GM23248 (cell line): ENCODE data around the gene PI4KB. TPM values are rescaled to one million over a fixed set of nuclear protein-coding genes. Genes with fewer than 3 reads are reported as not detected.

Source experiments
- DNase-seq: peaks from one replicate; pipeline ENCODE4 v3.0.0-alpha.2; 2015
- H2AFZ ChIP-seq: fragments of 200-600 bp; sonication (generic); 2 replicates; pipeline ENCODE4 v1.6.1; 2016; ENCODE audit warnings: antibody characterized with exemption
- H3F3A ChIP-seq: fragments of 200-600 bp; sonication (generic); 2 replicates; pipeline ENCODE4 v1.6.1; 2016; ENCODE audit warnings: mild to moderate bottlenecking, antibody characterized with exemption, mixed run types; ENCODE audit not compliant: insufficient read depth
- H3K27ac ChIP-seq: fragments of 200-600 bp; sonication (generic); 2 replicates; pipeline ENCODE4 v1.5.1; 2016; ENCODE audit warnings: mild to moderate bottlenecking
- H3K27me3 ChIP-seq: fragments of 200-600 bp; sonication (generic); replicated peaks from 2 replicates; pipeline ENCODE4 v1.6.1; 2016; ENCODE audit warnings: mild to moderate bottlenecking; ENCODE audit not compliant: insufficient read depth
- H3K36me3 ChIP-seq: fragments of 200-600 bp; sonication (generic); 2 replicates; pipeline ENCODE4 v1.6.1; 2016; ENCODE audit warnings: low read depth, mild to moderate bottlenecking
- H3K4me1 ChIP-seq: fragments of 200-600 bp; sonication (generic); 2 replicates; pipeline ENCODE4 v1.6.1; 2016; ENCODE audit warnings: mild to moderate bottlenecking; ENCODE audit not compliant: insufficient read depth
- H3K4me2 ChIP-seq: fragments of 200-600 bp; sonication (generic); one replicate; pipeline ENCODE4 v1.6.1; 2016; ENCODE audit warnings: mild to moderate bottlenecking; ENCODE audit not compliant: unreplicated experiment
- H3K4me3 ChIP-seq: fragments of 200-600 bp; sonication (generic); 2 replicates; pipeline ENCODE4 v1.5.1; 2016; ENCODE audit warnings: mild to moderate bottlenecking
- H3K79me2 ChIP-seq: fragments of 200-600 bp; sonication (generic); 2 replicates; pipeline ENCODE4 v1.6.1; 2016; ENCODE audit warnings: mild to moderate bottlenecking; ENCODE audit not compliant: insufficient read depth
- H3K9ac ChIP-seq: fragments of 200-600 bp; sonication (generic); 2 replicates; pipeline ENCODE4 v1.6.1; 2016; ENCODE audit warnings: mild to moderate bottlenecking
- H3K9me2 ChIP-seq: fragments of 200-600 bp; sonication (generic); 2 replicates; pipeline ENCODE4 v1.6.1; 2016; ENCODE audit warnings: mixed run types, mild to moderate bottlenecking, moderate library complexity; ENCODE audit not compliant: insufficient read depth
- H3K9me3 ChIP-seq: fragments of 200-600 bp; sonication (generic); one replicate; pipeline ENCODE4 v1.6.1; 2017; ENCODE audit warnings: low read depth
- H4K20me1 ChIP-seq: fragments of 200-600 bp; sonication (generic); 2 replicates; pipeline ENCODE4 v1.6.0; 2016; ENCODE audit not compliant: insufficient read depth
- EZH2 ChIP-seq: fragments of 200-600 bp; sonication (generic); IDR thresholded peaks from 2 replicates; pipeline ENCODE4 v1.6.1; 2018; ENCODE audit warnings: antibody characterized with exemption, mild to moderate bottlenecking; ENCODE audit not compliant: insufficient read depth, poor library complexity, severe bottlenecking
- EZH2phosphoT487 ChIP-seq: fragments of 200-600 bp; sonication (generic); IDR thresholded peaks from 2 replicates; pipeline ENCODE4 v1.6.1; 2018; ENCODE audit warnings: antibody characterized with exemption, moderate library complexity, mild to moderate bottlenecking, low read depth; ENCODE audit not compliant: insufficient read depth
- WGBS, 2 experiments: methylation state at CpG; one replicate each; pipeline ENCODE4 v1.1.6; 2015 to 2017; ENCODE audit warnings: low lambda C conversion rate in 2 of 2, low coverage in 1 of 2; ENCODE audit errors: missing lambda C conversion rate in 2 of 2; 5-methylcytosine and 5-hydroxymethylcytosine counted together
- in situ Hi-C: fragments of 300-500 bp; cut with MboI; formaldehyde crosslinking; loops from 2 replicates; pipeline ENCODE4 v1.15.0; 2020
- polyA plus RNA-seq: library from polyadenylated mRNA; unstranded; fragments of >200 nt; fragmentation: Nextera tagmentation; extraction: Ambion mirVana; gene quantifications from 2 replicates; pipeline ENCODE4 v1.2.1, GENCODE V29; 2016
- total RNA-seq: library from RNA; depleted of rRNA; stranded (reverse); fragments of >200 nt; shearing (Covaris generic); gene quantifications from 2 replicates; pipeline ENCODE4 v1.2.3, GENCODE V29; 2014

Gene PI4KB
- total and polyA plus RNA-seq, 2 experiments from 2014 or later: 47.5 to 51.7 TPM

DNA sequence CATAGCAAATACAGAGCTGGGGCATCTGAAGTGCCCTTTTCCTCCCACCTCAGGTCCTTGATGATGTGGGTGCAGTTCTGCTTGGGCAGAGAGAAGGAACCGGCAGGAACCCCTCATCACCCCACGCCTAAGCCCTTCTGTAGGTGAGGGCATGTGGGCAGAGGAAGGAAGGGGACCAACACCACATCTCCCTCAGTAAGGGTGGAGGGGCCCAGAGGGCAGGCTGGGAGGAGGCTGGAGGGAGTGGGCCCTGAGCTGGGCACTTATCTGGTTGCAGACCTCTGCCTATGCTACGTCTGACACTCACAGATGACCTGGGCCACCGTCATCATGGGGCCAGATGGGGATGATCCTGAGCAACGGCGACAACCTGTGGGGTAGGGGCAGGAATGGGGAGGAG lies 34.1 kb downstream of the PI4KB start:
- no peak overlapping the region for H2AFZ ChIP-seq
- TF ChIP-seq EZH2phosphoT487 (no peak), EZH2 (no peak)
- no peaks in the 10 kb centered on the region for H3K27me3 ChIP-seq
- no peak overlapping the region for H3K4me2 ChIP-seq
- in situ Hi-C loops: no loop called here
- no peaks in the 10 kb centered on the region for H3K9me2 ChIP-seq
- 0 out of 2 replicates have a peak, but pooled peaks cover 5% of the 10 kb centered on the region for H3F3A ChIP-seq
- no peaks in the 10 kb centered on the region for H3K79me2 ChIP-seq
- H3K4me3 ChIP-seq: no peak overlapping the region
- H3K4me1 ChIP-seq: no peaks in the 10 kb centered on the region
- H3K36me3 ChIP-seq: peaks cover 18% of the 10 kb centered on the region
- WGBS, 2 experiments: 75 to 88% methylated on average over 5 to 6 of the region's 6 CpGs
- no peak overlapping the region for H3K27ac ChIP-seq
- H3K9me3 ChIP-seq: no peaks in the 10 kb centered on the region
- H4K20me1 ChIP-seq: no peaks in the 10 kb centered on the region
- no peak overlapping the region for H3K9ac ChIP-seq
- DNase-seq: no peak

DNA sequence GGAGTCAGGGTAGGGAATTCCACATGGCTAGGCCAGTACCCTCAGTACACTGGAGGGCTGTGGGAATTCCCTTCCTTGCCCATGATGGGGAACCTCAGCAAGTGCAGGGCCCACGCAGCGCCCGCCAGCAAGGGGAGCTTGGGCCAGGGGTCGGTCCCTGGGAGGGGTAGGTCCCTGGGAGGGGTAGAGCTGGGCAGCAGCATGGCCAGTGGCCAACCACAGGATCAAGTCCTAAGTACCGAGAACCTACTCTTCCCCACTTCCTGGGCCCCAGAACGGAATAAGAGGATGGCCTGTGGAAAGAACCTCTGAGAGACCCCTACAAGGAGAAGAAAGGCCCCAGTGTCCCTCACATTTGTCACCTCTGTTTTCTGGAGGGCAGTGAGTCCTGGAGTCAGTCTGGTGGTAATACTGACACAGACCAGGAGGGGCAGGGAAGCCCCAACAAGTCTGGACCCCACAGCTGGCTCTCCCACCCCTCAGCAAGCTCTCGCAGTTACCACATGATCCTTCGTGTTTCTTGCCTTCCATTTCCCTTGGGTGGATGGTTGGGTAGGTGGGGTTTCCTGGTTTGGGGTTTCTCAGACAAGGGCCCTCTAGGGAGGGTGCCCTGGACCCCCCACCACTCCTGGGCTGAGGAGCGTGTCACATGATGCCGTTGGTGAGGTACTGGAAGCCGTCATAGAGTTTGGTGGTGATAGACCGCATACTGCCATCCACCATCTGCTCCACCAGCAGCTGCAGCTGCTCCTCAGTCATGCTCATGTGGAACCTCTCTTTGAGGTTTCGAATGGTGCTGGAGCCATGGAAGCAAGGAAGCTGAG lies 34.8 kb downstream of the PI4KB start:
- H3K4me1 ChIP-seq: no peaks in the 10 kb centered on the region
- no peaks in the 10 kb centered on the region for H4K20me1 ChIP-seq
- H3K4me2 ChIP-seq: no peak overlapping the region
- no peak overlapping the region for H3K27ac ChIP-seq
- TF ChIP-seq EZH2 (no peak), EZH2phosphoT487 (no peak)
- H3K9me3 ChIP-seq: no peaks in the 10 kb centered on the region
- in situ Hi-C loops: no loop called here
- no peak overlapping the region for H3K9ac ChIP-seq
- H3K9me2 ChIP-seq: no peaks in the 10 kb centered on the region
- 73 to 75% methylated on average over 12 to 13 of the region's 13 CpGs for WGBS, 2 experiments
- no peak overlapping the region for H2AFZ ChIP-seq
- no peak overlapping the region for H3K4me3 ChIP-seq
- no peaks in the 10 kb centered on the region for H3K27me3 ChIP-seq
- 0 out of 2 replicates have a peak, but pooled peaks cover 5% of the 10 kb centered on the region for H3F3A ChIP-seq
- no peak for DNase-seq
- H3K36me3 ChIP-seq: peaks cover 15% of the 10 kb centered on the region; the same call in 1 of the 2 replicates
- no peaks in the 10 kb centered on the region for H3K79me2 ChIP-seq

DNA sequence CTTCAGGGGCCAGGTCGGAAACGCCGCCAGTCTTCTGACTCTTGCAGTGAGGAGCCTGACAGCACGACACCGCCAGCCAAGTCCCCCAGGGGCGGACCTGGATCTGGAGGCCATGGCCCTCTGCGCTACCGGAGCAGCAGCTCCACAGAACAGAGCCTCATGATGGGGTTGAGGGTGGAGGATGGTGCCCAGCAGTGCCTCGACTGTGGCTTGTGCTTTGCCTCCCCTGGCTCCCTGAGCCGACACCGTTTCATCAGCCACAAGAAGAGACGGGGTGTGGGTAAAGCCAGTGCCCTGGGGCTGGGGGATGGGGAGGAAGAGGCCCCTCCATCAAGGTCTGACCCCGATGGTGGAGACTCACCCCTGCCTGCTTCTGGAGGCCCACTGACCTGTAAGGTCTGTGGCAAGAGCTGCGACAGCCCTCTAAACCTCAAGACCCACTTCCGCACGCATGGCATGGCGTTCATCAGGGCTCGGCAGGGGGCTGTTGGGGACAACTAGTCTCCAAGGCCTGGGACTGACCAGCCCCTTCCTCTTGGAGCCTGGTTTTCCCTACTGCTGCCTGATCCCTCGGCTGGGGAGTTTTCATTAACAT lies 36.4 kb downstream of the PI4KB start:
- no peaks in the 10 kb centered on the region for H3K9me2 ChIP-seq
- H3K4me3 ChIP-seq: no peak overlapping the region
- H3K4me1 ChIP-seq: no peaks in the 10 kb centered on the region
- no peaks in the 10 kb centered on the region; the same call in 1 of the 2 replicates for H3K79me2 ChIP-seq
- no peaks in the 10 kb centered on the region for H3K9me3 ChIP-seq
- H3K27ac ChIP-seq: no peak overlapping the region
- no peak overlapping the region for H3K4me2 ChIP-seq
- no peak for TF ChIP-seq EZH2
- no peak for TF ChIP-seq EZH2phosphoT487
- H3K9ac ChIP-seq: no peak overlapping the region
- H3K27me3 ChIP-seq: no peaks in the 10 kb centered on the region
- no peaks in the 10 kb centered on the region for H4K20me1 ChIP-seq
- no peaks in the 10 kb centered on the region for H3F3A ChIP-seq
- no peak for DNase-seq
- in situ Hi-C loops: no loop called here
- H3K36me3 ChIP-seq: peaks cover 8% of the 10 kb centered on the region; the same call in 1 of the 2 replicates
- H2AFZ ChIP-seq: no peak overlapping the region
- WGBS, 2 experiments: 79% methylated on average over 16 to 17 of the region's 19 CpGs

DNA sequence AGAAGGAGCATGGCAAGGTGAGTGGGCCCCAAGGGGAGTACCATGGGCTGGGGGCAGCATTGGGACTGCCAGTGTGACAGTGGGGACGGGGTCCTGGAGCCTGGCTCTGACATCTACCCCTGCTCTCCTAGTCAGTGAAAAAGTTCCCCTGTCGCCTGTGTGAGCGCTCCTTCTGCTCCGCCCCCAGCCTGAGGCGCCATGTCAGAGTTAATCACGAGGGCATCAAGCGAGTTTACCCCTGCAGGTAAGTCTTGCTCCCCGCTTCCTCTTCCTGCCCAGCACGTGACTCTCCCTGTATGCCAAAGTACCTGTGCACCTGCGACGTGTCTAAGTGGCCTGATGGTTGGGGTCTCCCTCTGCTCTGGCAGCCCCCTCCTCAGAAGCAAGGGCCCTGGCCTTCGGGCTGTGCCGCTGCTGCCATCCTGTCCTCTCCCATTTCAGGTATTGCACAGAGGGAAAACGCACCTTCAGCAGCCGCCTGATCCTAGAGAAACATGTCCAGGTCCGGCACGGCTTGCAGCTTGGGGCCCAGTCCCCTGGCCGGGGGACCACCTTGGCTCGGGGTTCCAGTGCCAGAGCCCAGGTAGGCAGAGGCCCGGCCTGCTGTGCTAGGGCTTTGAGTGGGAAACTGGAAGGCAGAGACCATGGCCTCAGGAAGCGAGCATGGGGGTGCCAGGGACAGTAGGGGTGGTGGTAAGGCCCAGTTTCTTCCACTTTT lies 37.1 kb downstream of the PI4KB start:
- WGBS, 2 experiments: 89 to 91% methylated on average over 21 of the region's 21 CpGs
- Histone ChIP-seq H3K9ac (no peak overlapping the region), H4K20me1 (no peaks in the 10 kb centered on the region), H3K27ac (no peak overlapping the region), H3K4me2 (no peak overlapping the region), H3K4me3 (no peak overlapping the region), H3F3A (no peaks in the 10 kb centered on the region), H3K4me1 (no peaks in the 10 kb centered on the region), H3K9me3 (no peaks in the 10 kb centered on the region), H3K79me2 (no peaks in the 10 kb centered on the region; the same call in 1 of the 2 replicates), H2AFZ (no peak overlapping the region), H3K27me3 (no peaks in the 10 kb centered on the region), H3K9me2 (no peaks in the 10 kb centered on the region), H3K36me3 (peaks cover 8% of the 10 kb centered on the region; the same call in 1 of the 2 replicates)
- TF ChIP-seq EZH2: no peak
- no peak for TF ChIP-seq EZH2phosphoT487
- in situ Hi-C loops: no loop called here
- no peak for DNase-seq
